GM23248 (cell line): Measurements from ENCODE around the gene SLC45A3. TPM values are rescaled to one million over a fixed set of nuclear protein-coding genes. Genes with fewer than 3 reads are reported as not detected.

Experiments used
- DNase-seq: peaks from one replicate; pipeline ENCODE4 v3.0.0-alpha.2; 2015
- H2AFZ ChIP-seq: fragments of 200-600 bp; sonication (generic); 2 replicates; pipeline ENCODE4 v1.6.1; 2016; ENCODE audit warnings: antibody characterized with exemption
- H3F3A ChIP-seq: fragments of 200-600 bp; sonication (generic); 2 replicates; pipeline ENCODE4 v1.6.1; 2016; ENCODE audit warnings: mild to moderate bottlenecking, antibody characterized with exemption, mixed run types; ENCODE audit not compliant: insufficient read depth
- H3K27ac ChIP-seq: fragments of 200-600 bp; sonication (generic); 2 replicates; pipeline ENCODE4 v1.5.1; 2016; ENCODE audit warnings: mild to moderate bottlenecking
- H3K27me3 ChIP-seq: fragments of 200-600 bp; sonication (generic); replicated peaks from 2 replicates; pipeline ENCODE4 v1.6.1; 2016; ENCODE audit warnings: mild to moderate bottlenecking; ENCODE audit not compliant: insufficient read depth
- H3K36me3 ChIP-seq: fragments of 200-600 bp; sonication (generic); 2 replicates; pipeline ENCODE4 v1.6.1; 2016; ENCODE audit warnings: low read depth, mild to moderate bottlenecking
- H3K4me1 ChIP-seq: fragments of 200-600 bp; sonication (generic); 2 replicates; pipeline ENCODE4 v1.6.1; 2016; ENCODE audit warnings: mild to moderate bottlenecking; ENCODE audit not compliant: insufficient read depth
- H3K4me2 ChIP-seq: fragments of 200-600 bp; sonication (generic); one replicate; pipeline ENCODE4 v1.6.1; 2016; ENCODE audit warnings: mild to moderate bottlenecking; ENCODE audit not compliant: unreplicated experiment
- H3K4me3 ChIP-seq: fragments of 200-600 bp; sonication (generic); 2 replicates; pipeline ENCODE4 v1.5.1; 2016; ENCODE audit warnings: mild to moderate bottlenecking
- H3K79me2 ChIP-seq: fragments of 200-600 bp; sonication (generic); 2 replicates; pipeline ENCODE4 v1.6.1; 2016; ENCODE audit warnings: mild to moderate bottlenecking; ENCODE audit not compliant: insufficient read depth
- H3K9ac ChIP-seq: fragments of 200-600 bp; sonication (generic); 2 replicates; pipeline ENCODE4 v1.6.1; 2016; ENCODE audit warnings: mild to moderate bottlenecking
- H3K9me2 ChIP-seq: fragments of 200-600 bp; sonication (generic); 2 replicates; pipeline ENCODE4 v1.6.1; 2016; ENCODE audit warnings: mixed run types, mild to moderate bottlenecking, moderate library complexity; ENCODE audit not compliant: insufficient read depth
- H3K9me3 ChIP-seq: fragments of 200-600 bp; sonication (generic); one replicate; pipeline ENCODE4 v1.6.1; 2017; ENCODE audit warnings: low read depth
- H4K20me1 ChIP-seq: fragments of 200-600 bp; sonication (generic); 2 replicates; pipeline ENCODE4 v1.6.0; 2016; ENCODE audit not compliant: insufficient read depth
- EZH2 ChIP-seq: fragments of 200-600 bp; sonication (generic); IDR thresholded peaks from 2 replicates; pipeline ENCODE4 v1.6.1; 2018; ENCODE audit warnings: antibody characterized with exemption, mild to moderate bottlenecking; ENCODE audit not compliant: insufficient read depth, poor library complexity, severe bottlenecking
- EZH2phosphoT487 ChIP-seq: fragments of 200-600 bp; sonication (generic); IDR thresholded peaks from 2 replicates; pipeline ENCODE4 v1.6.1; 2018; ENCODE audit warnings: antibody characterized with exemption, moderate library complexity, mild to moderate bottlenecking, low read depth; ENCODE audit not compliant: insufficient read depth
- WGBS, 2 experiments: methylation state at CpG; one replicate each; pipeline ENCODE4 v1.1.6; 2015 to 2017; ENCODE audit warnings: low lambda C conversion rate in 2 of 2, low coverage in 1 of 2; ENCODE audit errors: missing lambda C conversion rate in 2 of 2; 5-methylcytosine and 5-hydroxymethylcytosine counted together
- in situ Hi-C: fragments of 300-500 bp; cut with MboI; formaldehyde crosslinking; loops from 2 replicates; pipeline ENCODE4 v1.15.0; 2020
- polyA plus RNA-seq: library from polyadenylated mRNA; unstranded; fragments of >200 nt; fragmentation: Nextera tagmentation; extraction: Ambion mirVana; gene quantifications from 2 replicates; pipeline ENCODE4 v1.2.1, GENCODE V29; 2016
- total RNA-seq: library from RNA; depleted of rRNA; stranded (reverse); fragments of >200 nt; shearing (Covaris generic); gene quantifications from 2 replicates; pipeline ENCODE4 v1.2.3, GENCODE V29; 2014

The SLC45A3 gene
- total and polyA plus RNA-seq, 2 experiments from 2014 or later: 0.38 to 1.2 TPM

- Histone ChIP-seq H3K27me3 (no peaks in the 10 kb centered on the region), H3K79me2 (no peaks in the 10 kb centered on the region), H4K20me1 (no peaks in the 10 kb centered on the region), H3K27ac (no peak overlapping the region), H3K4me2 (no peak overlapping the region), H3K9ac (no peak overlapping the region), H3K4me1 (0 out of 2 replicates have a peak, but pooled peaks cover 7% of the 10 kb centered on the region), H3K9me2 (no peaks in the 10 kb centered on the region), H3K4me3 (no peak overlapping the region), H3K36me3 (no peaks in the 10 kb centered on the region), H2AFZ (no peak overlapping the region), H3F3A (no peaks in the 10 kb centered on the region), H3K9me3 (no peaks in the 10 kb centered on the region)
- no peak for DNase-seq
- in situ Hi-C loops: no loop called here
- 85 to 88% methylated on average over 5 of the region's 5 CpGs for WGBS, 2 experiments
- TF ChIP-seq EZH2phosphoT487: no peak
- no peak for TF ChIP-seq EZH2
Observed at GRCh38 chr1:205677167-205677566, 3.1 kb downstream of the SLC45A3 start.

GRCh38 chr1:205676597-205676996, 3.7 kb downstream of the SLC45A3 start:
- Histone ChIP-seq H3K27ac (no peak overlapping the region), H3K4me2 (no peak overlapping the region)
- TF ChIP-seq EZH2phosphoT487: no peak
- no peak for TF ChIP-seq EZH2

DNA sequence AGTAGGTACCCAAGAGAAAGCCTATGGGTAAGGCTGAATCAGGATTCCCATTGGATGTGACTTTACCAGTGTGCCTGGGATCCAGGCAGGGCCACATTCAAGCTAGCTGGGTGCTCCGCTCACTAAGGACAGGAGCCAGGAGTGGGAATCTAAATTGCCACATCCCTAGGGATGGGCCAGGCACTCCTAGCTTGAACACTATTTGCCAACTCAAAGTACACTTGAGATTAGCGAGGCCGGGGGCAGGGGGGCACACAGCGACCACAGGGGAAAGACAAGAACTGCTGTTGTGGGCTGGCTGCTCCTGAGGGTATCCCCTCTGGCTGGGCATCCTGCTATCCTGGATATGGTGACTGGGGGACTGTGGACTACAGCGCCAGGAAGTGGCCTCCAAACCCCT, 4.3 kb downstream of the SLC45A3 start:
- WGBS, 2 experiments: 99% methylated on average over 5 of the region's 5 CpGs
- H2AFZ ChIP-seq: no peak overlapping the region

More at GRCh38 chr1:205676597-205676996, 3.7 kb downstream of the SLC45A3 start:
- H3K9ac ChIP-seq: no peak overlapping the region
- H4K20me1 ChIP-seq: no peaks in the 10 kb centered on the region
- no peaks in the 10 kb centered on the region for H3K9me2 ChIP-seq
- H3K27me3 ChIP-seq: no peaks in the 10 kb centered on the region
- H3K9me3 ChIP-seq: no peaks in the 10 kb centered on the region
- no peaks in the 10 kb centered on the region for H3F3A ChIP-seq
- H3K4me3 ChIP-seq: no peak overlapping the region
- in situ Hi-C loops: no loop called here
- 0 out of 2 replicates have a peak, but pooled peaks cover 7% of the 10 kb centered on the region for H3K4me1 ChIP-seq
- DNase-seq: no peak
- no peak overlapping the region for H2AFZ ChIP-seq
- no peaks in the 10 kb centered on the region for H3K79me2 ChIP-seq
- 65 to 66% methylated on average over 3 of the region's 3 CpGs for WGBS, 2 experiments
- H3K36me3 ChIP-seq: no peaks in the 10 kb centered on the region

DNA sequence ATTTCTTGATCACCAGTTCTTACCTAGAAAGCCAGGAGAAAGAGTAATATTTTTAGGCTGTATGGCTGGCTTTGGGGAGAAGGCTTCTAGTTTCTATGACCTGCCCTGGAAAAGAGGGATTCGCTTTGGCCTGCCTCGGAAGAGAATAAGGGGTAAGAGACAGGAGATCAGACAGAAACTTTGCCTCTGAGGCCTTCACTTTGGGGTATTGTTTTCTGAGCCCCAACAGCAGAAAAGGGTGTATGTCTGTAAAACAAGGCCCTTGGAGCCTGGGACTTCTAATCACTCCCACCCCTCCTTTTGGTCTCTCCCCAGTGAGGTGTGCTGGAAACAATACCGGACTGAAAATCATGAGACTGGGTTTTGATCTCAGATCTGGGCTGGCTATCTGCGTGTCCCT, 5.1 kb downstream of the SLC45A3 start:
- H3K79me2 ChIP-seq: no peaks in the 10 kb centered on the region
- H3K36me3 ChIP-seq: no peaks in the 10 kb centered on the region
- TF ChIP-seq EZH2phosphoT487: no peak
- TF ChIP-seq EZH2: no peak
- H3K9ac ChIP-seq: no peak overlapping the region
- H4K20me1 ChIP-seq: no peaks in the 10 kb centered on the region
- no peaks in the 10 kb centered on the region for H3K27me3 ChIP-seq
- H2AFZ ChIP-seq: no peak overlapping the region
- DNase-seq: no peak
- H3K4me1 ChIP-seq: 0 out of 2 replicates have a peak, but pooled peaks cover 7% of the 10 kb centered on the region
- H3K27ac ChIP-seq: no peak overlapping the region
- no peaks in the 10 kb centered on the region for H3K9me2 ChIP-seq
- no peak overlapping the region for H3K4me2 ChIP-seq
- WGBS, 2 experiments: 93 to 96% methylated on average over 4 of the region's 4 CpGs
- H3K9me3 ChIP-seq: no peaks in the 10 kb centered on the region
- no peak overlapping the region for H3K4me3 ChIP-seq
- no peaks in the 10 kb centered on the region for H3F3A ChIP-seq
- in situ Hi-C loops: no loop called here

More for the DNA sequence above, 4.3 kb downstream of the SLC45A3 start:
- Histone ChIP-seq H3K4me3 (no peak overlapping the region), H3K4me1 (0 out of 2 replicates have a peak, but pooled peaks cover 7% of the 10 kb centered on the region), H3K27me3 (no peaks in the 10 kb centered on the region), H3K9me2 (no peaks in the 10 kb centered on the region), H3K27ac (no peak overlapping the region), H3K36me3 (no peaks in the 10 kb centered on the region), H3K79me2 (no peaks in the 10 kb centered on the region), H3K9me3 (no peaks in the 10 kb centered on the region), H3K9ac (no peak overlapping the region), H3F3A (no peaks in the 10 kb centered on the region), H4K20me1 (no peaks in the 10 kb centered on the region), H3K4me2 (no peak overlapping the region)
- TF ChIP-seq EZH2 (no peak), EZH2phosphoT487 (no peak)
- no peak for DNase-seq
- in situ Hi-C loops: no loop called here

- no peaks in the 10 kb centered on the region for H3F3A ChIP-seq
- H3K27me3 ChIP-seq: no peaks in the 10 kb centered on the region
- H3K27ac ChIP-seq: no peak overlapping the region
- H3K9ac ChIP-seq: no peak overlapping the region
- H3K36me3 ChIP-seq: no peaks in the 10 kb centered on the region
- H3K4me3 ChIP-seq: no peak overlapping the region
- H4K20me1 ChIP-seq: no peaks in the 10 kb centered on the region
- H3K4me2 ChIP-seq: no peak overlapping the region
- H3K79me2 ChIP-seq: no peaks in the 10 kb centered on the region
- no peak overlapping the region for H2AFZ ChIP-seq
- DNase-seq: no peak
- no peaks in the 10 kb centered on the region for H3K9me2 ChIP-seq
- H3K9me3 ChIP-seq: no peaks in the 10 kb centered on the region
- in situ Hi-C loops: no loop called here
- TF ChIP-seq EZH2phosphoT487 (no peak), EZH2 (no peak)
- 53 to 58% methylated on average over 4 of the region's 4 CpGs for WGBS, 2 experiments
- H3K4me1 ChIP-seq: no peaks in the 10 kb centered on the region
Observed at GRCh38 chr1:205672970-205673369, 7.3 kb downstream of the SLC45A3 start.
